ENCODE results near the gene C15orf62. TPM values are rescaled to one million over a fixed set of nuclear protein-coding genes. Genes with fewer than 3 reads are reported as not detected.

Gene C15orf62
- total RNA-seq, 3 donors from 2014 or later: 0.48 to 4.7 (median 2.0) TPM

DNA sequence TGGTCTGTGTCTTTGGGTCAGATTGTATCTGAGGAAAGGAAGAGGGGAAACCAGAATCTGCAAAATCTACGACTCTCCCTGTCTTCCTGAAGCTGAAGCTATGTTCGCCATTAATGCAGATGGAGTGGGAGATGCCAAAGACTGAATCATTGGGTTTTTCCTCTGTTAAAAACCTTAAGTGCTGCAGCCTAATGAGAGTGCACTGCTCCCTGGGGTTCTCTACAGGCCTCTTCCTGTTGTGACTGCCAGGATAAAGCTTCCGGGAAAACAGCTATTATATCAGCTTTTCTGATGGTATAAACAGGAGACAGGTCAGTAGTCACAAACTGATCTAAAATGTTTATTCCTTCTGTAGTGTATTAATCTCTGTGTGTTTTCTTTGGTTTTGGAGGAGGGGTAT is 38.7 kb upstream of the C15orf62 start:
- Histone ChIP-seq H3K36me3 (peaks cover 2% of the 10 kb centered on the region), H3K27me3 (no peaks in the 10 kb centered on the region), H3K27ac (no peak overlapping the region), H3K9me3 (no peaks in the 10 kb centered on the region), H3K4me3 (no peak overlapping the region), H3K4me1 (no peaks in the 10 kb centered on the region)
- no peak for DNase-seq (ENCODE audit: low spot score in 2 of 2)
- TF ChIP-seq POLR2AphosphoS5 (IDR thresholded peaks at IDR 0.05): no peak
- no peak for TF ChIP-seq POLR2A (IDR thresholded peaks at IDR 0.05)
- TF ChIP-seq, protein P1, sequence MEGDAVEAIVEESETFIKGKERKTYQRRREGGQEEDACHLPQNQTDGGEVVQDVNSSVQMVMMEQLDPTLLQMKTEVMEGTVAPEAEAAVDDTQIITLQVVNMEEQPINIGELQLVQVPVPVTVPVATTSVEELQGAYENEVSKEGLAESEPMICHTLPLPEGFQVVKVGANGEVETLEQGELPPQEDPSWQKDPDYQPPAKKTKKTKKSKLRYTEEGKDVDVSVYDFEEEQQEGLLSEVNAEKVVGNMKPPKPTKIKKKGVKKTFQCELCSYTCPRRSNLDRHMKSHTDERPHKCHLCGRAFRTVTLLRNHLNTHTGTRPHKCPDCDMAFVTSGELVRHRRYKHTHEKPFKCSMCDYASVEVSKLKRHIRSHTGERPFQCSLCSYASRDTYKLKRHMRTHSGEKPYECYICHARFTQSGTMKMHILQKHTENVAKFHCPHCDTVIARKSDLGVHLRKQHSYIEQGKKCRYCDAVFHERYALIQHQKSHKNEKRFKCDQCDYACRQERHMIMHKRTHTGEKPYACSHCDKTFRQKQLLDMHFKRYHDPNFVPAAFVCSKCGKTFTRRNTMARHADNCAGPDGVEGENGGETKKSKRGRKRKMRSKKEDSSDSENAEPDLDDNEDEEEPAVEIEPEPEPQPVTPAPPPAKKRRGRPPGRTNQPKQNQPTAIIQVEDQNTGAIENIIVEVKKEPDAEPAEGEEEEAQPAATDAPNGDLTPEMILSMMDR (IDR thresholded peaks at IDR 0.05): no peak
- intact Hi-C loops (cut with DNase I; ENCODE audit: low total_unique reads): no loop called here

DNA sequence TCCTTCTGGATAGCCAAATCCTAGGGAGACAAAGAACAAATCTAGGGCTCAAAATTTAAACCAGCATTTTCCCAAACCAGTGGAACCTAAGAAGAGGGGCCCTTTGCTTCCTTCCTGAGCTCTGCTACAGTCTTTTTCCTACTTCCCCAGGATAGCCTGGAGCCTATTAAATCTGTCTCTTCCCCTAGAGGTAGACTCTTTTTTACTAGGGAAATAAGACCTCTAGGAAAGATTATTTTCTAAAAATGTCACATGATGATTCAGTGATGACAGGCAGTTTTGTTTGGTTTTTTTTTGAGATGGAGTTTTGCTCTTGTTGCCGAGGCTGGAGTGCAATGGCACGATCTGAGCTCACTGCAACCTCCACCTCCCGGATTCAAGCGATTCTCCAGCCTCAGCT is 33.2 kb upstream of the C15orf62 start:
- Histone ChIP-seq H3K9me3 (no peaks in the 10 kb centered on the region), H3K36me3 (peaks cover 14% of the 10 kb centered on the region), H3K4me1 (no peaks in the 10 kb centered on the region), H3K27me3 (no peaks in the 10 kb centered on the region), H3K4me3 (no peak overlapping the region), H3K27ac (no peak overlapping the region)
- intact Hi-C loops (cut with DNase I; ENCODE audit: low total_unique reads): no loop called here
- TF ChIP-seq, protein P1 (IDR thresholded peaks at IDR 0.05): no peak
- TF ChIP-seq POLR2AphosphoS5 (IDR thresholded peaks at IDR 0.05) (no peak), POLR2A (IDR thresholded peaks at IDR 0.05) (no peak)
- no peak for DNase-seq (ENCODE audit: low spot score in 2 of 2)

DNA sequence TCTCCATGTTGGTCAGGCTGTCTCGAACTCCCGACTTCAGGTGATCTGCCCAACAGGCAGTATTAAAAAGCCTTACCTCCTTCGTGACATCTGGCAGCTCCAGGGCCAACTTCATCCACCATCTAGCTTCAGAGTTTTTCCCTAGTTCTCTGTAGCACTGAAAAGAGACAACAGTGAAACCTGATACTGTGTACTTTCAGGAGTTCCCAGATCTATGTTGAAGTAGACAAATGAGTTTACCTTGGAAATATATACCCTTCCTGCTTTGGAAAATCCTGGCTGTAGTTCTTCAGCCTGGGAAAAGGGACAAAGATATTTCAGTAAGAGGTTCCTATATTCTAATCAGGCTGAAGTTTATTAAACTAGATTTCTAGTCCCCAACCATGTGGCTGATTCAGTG is 32.7 kb upstream of the C15orf62 start:
- intact Hi-C loops (cut with DNase I; ENCODE audit: low total_unique reads): no loop called here
- no peak for DNase-seq (ENCODE audit: low spot score in 2 of 2)
- H3K27me3 ChIP-seq: no peaks in the 10 kb centered on the region
- H3K36me3 ChIP-seq: peaks cover 14% of the 10 kb centered on the region
- H3K9me3 ChIP-seq: no peaks in the 10 kb centered on the region
- TF ChIP-seq, protein P1 (IDR thresholded peaks at IDR 0.05): no peak
- no peak for TF ChIP-seq POLR2AphosphoS5 (IDR thresholded peaks at IDR 0.05)
- no peak overlapping the region for H3K4me3 ChIP-seq
- H3K27ac ChIP-seq: no peak overlapping the region
- no peaks in the 10 kb centered on the region for H3K4me1 ChIP-seq

DNA sequence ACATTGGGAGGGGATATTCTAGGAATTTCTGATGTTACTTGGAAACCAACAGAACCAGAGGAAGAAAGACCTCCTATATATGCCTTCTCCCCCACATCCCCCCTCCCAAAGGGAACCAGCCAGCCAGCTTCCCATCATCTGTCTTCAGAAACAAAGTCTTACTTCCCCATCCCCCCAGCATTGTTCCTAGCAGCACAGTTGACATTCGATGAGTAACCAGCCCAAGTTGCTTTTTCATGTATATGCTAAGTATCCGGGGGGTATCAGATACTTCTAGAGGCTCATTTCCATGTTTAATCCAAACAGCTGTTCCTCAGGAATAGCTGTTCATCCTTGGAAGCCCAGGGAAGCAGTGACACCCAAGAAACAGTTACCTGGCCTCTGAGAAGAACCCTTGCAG is 30.7 kb upstream of the C15orf62 start:
- Histone ChIP-seq H3K36me3 (peaks cover 14% of the 10 kb centered on the region), H3K9me3 (no peaks in the 10 kb centered on the region), H3K27ac (no peak overlapping the region), H3K4me3 (no peak overlapping the region), H3K27me3 (no peaks in the 10 kb centered on the region), H3K4me1 (no peaks in the 10 kb centered on the region)
- DNase-seq (ENCODE audit: low spot score in 2 of 2): no peak
- TF ChIP-seq POLR2A (IDR thresholded peaks at IDR 0.05): no peak
- TF ChIP-seq, protein P1 (IDR thresholded peaks at IDR 0.05): no peak
- TF ChIP-seq POLR2AphosphoS5 (IDR thresholded peaks at IDR 0.05): no peak
- intact Hi-C loops (cut with DNase I; ENCODE audit: low total_unique reads): no loop called here

DNA sequence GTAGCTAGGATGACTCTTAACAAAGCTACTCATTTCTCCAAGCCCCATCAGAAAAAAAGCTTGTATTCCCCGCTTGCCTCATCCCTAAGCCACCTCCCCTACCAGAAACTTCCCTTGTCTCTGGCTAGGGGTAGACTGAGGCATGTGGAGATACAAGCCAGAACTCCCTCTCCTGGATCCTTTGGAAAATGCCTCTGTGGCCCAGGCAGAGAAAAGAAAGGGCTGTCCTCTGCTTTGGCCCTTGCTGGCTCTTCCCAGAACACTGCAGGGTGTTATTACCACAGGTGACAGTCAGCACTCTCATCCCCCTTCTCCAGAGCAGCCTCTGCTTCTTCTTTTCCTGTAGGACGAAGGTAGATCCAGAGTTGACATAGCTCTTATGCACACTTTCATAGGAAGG is 29.9 kb upstream of the C15orf62 start:
- H3K27ac ChIP-seq: no peak overlapping the region
- no peaks in the 10 kb centered on the region for H3K27me3 ChIP-seq
- intact Hi-C loops (cut with DNase I; ENCODE audit: low total_unique reads): no loop called here
- TF ChIP-seq POLR2AphosphoS5 (IDR thresholded peaks at IDR 0.05): no peak
- TF ChIP-seq, protein P1 (IDR thresholded peaks at IDR 0.05): no peak
- no peak for TF ChIP-seq POLR2A (IDR thresholded peaks at IDR 0.05)
- H3K4me1 ChIP-seq: no peaks in the 10 kb centered on the region
- DNase-seq (ENCODE audit: low spot score in 2 of 2): no peak
- no peak overlapping the region for H3K4me3 ChIP-seq
- no peaks in the 10 kb centered on the region for H3K9me3 ChIP-seq
- peaks cover 14% of the 10 kb centered on the region for H3K36me3 ChIP-seq

Data from breast epithelium (tissue), 4 donors.